NB4 (cell line): ENCODE results near the gene STAG1.

Experiments used
- DNase-seq: peaks from one replicate; pipeline ENCODE4 v3.0.0; 2010; ENCODE audit warnings: low read depth
- H3K4me3 ChIP-seq: one replicate; pipeline ENCODE4 v1.5.1; 2011; ENCODE audit warnings: mild to moderate bottlenecking, low read depth, low read length, moderate library complexity
- CTCF ChIP-seq: IDR thresholded peaks from one replicate; pipeline ENCODE4 v1.5.1; 2012; ENCODE audit warnings: low read depth, low read length
- MAX ChIP-seq: IDR thresholded peaks from 2 replicates; pipeline ENCODE4 v1.6.1; 2011; ENCODE audit warnings: low read depth, low read length
- MYC ChIP-seq: IDR thresholded peaks from 2 replicates; pipeline ENCODE4 v1.6.1; 2011; ENCODE audit warnings: low read depth, low read length
- POLR2A ChIP-seq: IDR thresholded peaks from 2 replicates; pipeline ENCODE4 v1.6.1; 2011; ENCODE audit warnings: mild to moderate bottlenecking; ENCODE audit not compliant: insufficient read length; ENCODE audit errors: extremely low read depth

The STAG1 gene

GRCh38 chr3:136396916-136397315 is 355.3 kb downstream of the STAG1 start:
- no peak for TF ChIP-seq MAX
- no peak for TF ChIP-seq MYC
- TF ChIP-seq POLR2A: no peak
- TF ChIP-seq CTCF: no peak
- no peak for DNase-seq
- no peak overlapping the region for H3K4me3 ChIP-seq

- H3K4me3 ChIP-seq: no peak overlapping the region
- TF ChIP-seq POLR2A: no peak
- TF ChIP-seq MAX: no peak
- TF ChIP-seq CTCF: no peak
- TF ChIP-seq MYC: no peak
- DNase-seq: no peak
Observed at GRCh38 chr3:136390574-136390973, 361.6 kb downstream of the STAG1 start.

- TF ChIP-seq CTCF: no peak
- TF ChIP-seq MAX: no peak
- no peak for TF ChIP-seq MYC
- TF ChIP-seq POLR2A: no peak
- no peak overlapping the region for H3K4me3 ChIP-seq
- no peak for DNase-seq
Observed at GRCh38 chr3:136387031-136387430, 365.1 kb downstream of the STAG1 start.

- H3K4me3 ChIP-seq: no peak overlapping the region
- TF ChIP-seq CTCF (no peak), MAX (no peak), MYC (no peak), POLR2A (no peak)
- no peak for DNase-seq
Observed at GRCh38 chr3:136385457-136385856, 366.7 kb downstream of the STAG1 start.

- no peak overlapping the region for H3K4me3 ChIP-seq
- DNase-seq: no peak
Observed at GRCh38 chr3:136381051-136381450, 371.1 kb downstream of the STAG1 start.

More at GRCh38 chr3:136381051-136381450, 371.1 kb downstream of the STAG1 start:
- TF ChIP-seq CTCF: no peak
- TF ChIP-seq MAX: no peak
- no peak for TF ChIP-seq MYC
- TF ChIP-seq POLR2A: no peak
